Measurements from ENCODE around the gene PSMD13.
"Not testable (repeated sequence)": the region's sequence is repeated elsewhere in the genome, so short reads cannot be mapped to it uniquely, and the experiment has no call there.

The PSMD13 gene

GRCh38 chr11:220641-221215 lies 16.0 kb upstream of the PSMD13 start:
- DNase-seq = not testable (repeated sequence)

GRCh38 chr11:221539-221938 lies 15.2 kb upstream of the PSMD13 start:
- no peak for DNase-seq

GRCh38 chr11:221998-222789 lies 14.6 kb upstream of the PSMD13 start:
- no peak for DNase-seq

GRCh38 chr11:223026-223789 lies 13.6 kb upstream of the PSMD13 start:
- DNase-seq = no peak

GRCh38 chr11:223884-224283 lies 12.9 kb upstream of the PSMD13 start:
- DNase-seq = no peak

- no peak for DNase-seq
These were observed 12.4 kb upstream of the PSMD13 start for GRCh38 chr11:224424-224823.

GRCh38 chr11:225734-226453 lies 10.9 kb upstream of the PSMD13 start:
- no peak for DNase-seq

GRCh38 chr11:227824-228379 lies 8.9 kb upstream of the PSMD13 start:
- DNase-seq = no peak

- DNase-seq = no peak
These were observed 6.3 kb upstream of the PSMD13 start for GRCh38 chr11:230431-230830.

GRCh38 chr11:232783-233565 lies 3.8 kb upstream of the PSMD13 start:
- DNase-seq = no peak

GRCh38 chr11:235180-235579 lies 1.6 kb upstream of the PSMD13 start:
- DNase-seq = no peak

- no peak for DNase-seq
These were observed 1.2 kb upstream of the PSMD13 start for GRCh38 chr11:235609-235996.

- DNase-seq = peak; percentile 78
These were observed 591 bp upstream of the PSMD13 start, which contains the start of gene SIRT3 for GRCh38 chr11:235997-236773. Gene SIRT3, minus strand, starts transcription at chr11:236342. Its CDS starts 14 bp downstream, at chr11:236328.

GRCh38 chr11:238346-238745 lies 1.6 kb downstream of the PSMD13 start:
- DNase-seq = not testable (repeated sequence)

- no peak for DNase-seq
These were observed 3.5 kb downstream of the PSMD13 start for GRCh38 chr11:240315-240714.

GRCh38 chr11:241634-242033 lies 4.9 kb downstream of the PSMD13 start:
- no peak for DNase-seq

- DNase-seq = no peak
These were observed 7.6 kb downstream of the PSMD13 start for GRCh38 chr11:244376-244775.

GRCh38 chr11:249062-249461 lies 12.3 kb downstream of the PSMD13 start:
- DNase-seq = no peak

- no peak for DNase-seq
These were observed 13.5 kb downstream of the PSMD13 start for GRCh38 chr11:250274-250673.

GRCh38 chr11:250740-251299 lies 14.0 kb downstream of the PSMD13 start:
- DNase-seq = no peak

GRCh38 chr11:251550-251949 lies 14.8 kb downstream of the PSMD13 start:
- no peak for DNase-seq

Measured in NCI-H526 treated with DMSO at 0.1 percent for 48 hours (cell line).